HFF-Myc (cell line): ENCODE results near the gene PARK7.
A peak's percentile ranks its signal among the peaks of the same experiment; 100 is the strongest.

ENCODE experiments used
- DNase-seq: peaks from one replicate; pipeline ENCODE4 v3.0.0-alpha.2; 2011; ENCODE audit warnings: low read depth; ENCODE audit errors: extremely low read depth
- H3K4me3 ChIP-seq: replicated peaks from 2 replicates; pipeline ENCODE4 v1.5.1; 2011; ENCODE audit warnings: low read depth, mild to moderate bottlenecking, control low read depth, low read length
- TF ChIP-seq, protein P1 (sequence below): IDR thresholded peaks from 2 replicates; pipeline ENCODE4 v1.5.1; 2012; ENCODE audit warnings: mild to moderate bottlenecking, low read depth, low read length, control low read depth; ENCODE audit errors: missing control alignments

PARK7 gene

DNA sequence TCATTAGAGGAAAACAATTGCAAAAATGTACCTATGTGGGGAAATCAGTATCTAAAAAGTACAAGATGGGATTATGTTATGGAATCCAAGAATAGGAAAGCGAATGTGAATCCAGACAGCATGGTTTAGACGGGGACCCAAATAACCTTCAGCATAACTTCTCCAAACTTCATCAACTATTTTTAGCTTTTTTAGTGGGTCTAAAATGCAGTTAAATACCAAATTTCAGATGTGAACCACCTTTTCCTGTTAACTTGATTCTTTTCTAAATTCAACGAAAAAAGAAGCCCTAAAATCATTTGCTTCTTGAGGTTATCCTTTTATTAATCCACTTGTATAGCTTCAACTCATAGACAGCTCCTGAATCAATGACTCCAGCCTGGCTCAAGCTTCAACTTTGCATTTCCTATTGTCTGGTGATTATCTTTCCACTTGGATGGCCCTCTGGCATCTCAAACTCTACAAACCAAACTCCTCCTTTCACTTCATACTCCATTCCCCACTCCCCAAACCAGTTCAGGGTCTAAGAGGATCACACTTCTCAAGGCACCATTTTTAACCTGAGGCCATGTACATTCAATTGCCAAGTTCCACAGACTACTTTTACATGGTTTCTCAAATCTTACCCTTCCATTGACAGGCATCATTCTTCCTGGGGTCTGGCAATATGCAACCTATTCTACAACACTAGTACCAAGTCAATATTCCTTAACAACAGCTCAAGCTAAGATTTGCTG lies 57.1 kb downstream of the PARK7 start:
- no peak for DNase-seq

GRCh38 chr1:8019229-8019620 lies 57.7 kb downstream of the PARK7 start:
- TF ChIP-seq, protein P1, sequence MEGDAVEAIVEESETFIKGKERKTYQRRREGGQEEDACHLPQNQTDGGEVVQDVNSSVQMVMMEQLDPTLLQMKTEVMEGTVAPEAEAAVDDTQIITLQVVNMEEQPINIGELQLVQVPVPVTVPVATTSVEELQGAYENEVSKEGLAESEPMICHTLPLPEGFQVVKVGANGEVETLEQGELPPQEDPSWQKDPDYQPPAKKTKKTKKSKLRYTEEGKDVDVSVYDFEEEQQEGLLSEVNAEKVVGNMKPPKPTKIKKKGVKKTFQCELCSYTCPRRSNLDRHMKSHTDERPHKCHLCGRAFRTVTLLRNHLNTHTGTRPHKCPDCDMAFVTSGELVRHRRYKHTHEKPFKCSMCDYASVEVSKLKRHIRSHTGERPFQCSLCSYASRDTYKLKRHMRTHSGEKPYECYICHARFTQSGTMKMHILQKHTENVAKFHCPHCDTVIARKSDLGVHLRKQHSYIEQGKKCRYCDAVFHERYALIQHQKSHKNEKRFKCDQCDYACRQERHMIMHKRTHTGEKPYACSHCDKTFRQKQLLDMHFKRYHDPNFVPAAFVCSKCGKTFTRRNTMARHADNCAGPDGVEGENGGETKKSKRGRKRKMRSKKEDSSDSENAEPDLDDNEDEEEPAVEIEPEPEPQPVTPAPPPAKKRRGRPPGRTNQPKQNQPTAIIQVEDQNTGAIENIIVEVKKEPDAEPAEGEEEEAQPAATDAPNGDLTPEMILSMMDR = no peak
- no peak overlapping the region for H3K4me3 ChIP-seq
- DNase-seq = no peak

More for the DNA sequence above, 57.1 kb downstream of the PARK7 start:
- TF ChIP-seq, protein P1 = no peak
- H3K4me3 ChIP-seq = no peak overlapping the region

DNA sequence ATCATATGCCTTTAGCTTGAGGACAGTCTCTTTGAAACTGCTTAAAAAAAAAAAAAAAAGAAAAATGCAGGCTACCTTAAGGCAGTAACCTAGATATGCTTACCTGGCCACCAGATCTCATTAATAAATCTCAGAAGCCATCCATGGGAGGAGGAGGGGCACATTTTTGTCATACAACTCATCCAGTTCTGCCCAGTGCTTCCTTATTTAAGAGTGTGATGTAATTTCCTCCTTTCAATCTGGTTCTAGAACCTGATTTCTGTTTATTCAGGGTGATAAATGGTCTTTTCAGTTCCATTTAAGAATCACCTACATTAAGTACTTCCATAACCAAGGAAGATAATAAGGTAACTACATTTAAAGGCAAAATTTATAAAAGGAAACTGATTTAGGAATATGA lies 58.5 kb downstream of the PARK7 start:
- H3K4me3 ChIP-seq = no peak overlapping the region
- no peak for DNase-seq
- TF ChIP-seq, protein P1 = no peak

GRCh38 chr1:8021676-8022266 lies 60.3 kb downstream of the PARK7 start:
- H3K4me3 ChIP-seq = 0 out of 2 replicates have a peak overlapping the region, but pooled peaks have one; percentile 84
- TF ChIP-seq, protein P1 = no peak
- no peak for DNase-seq

- TF ChIP-seq, protein P1 = no peak
- DNase-seq = no peak
- H3K4me3 ChIP-seq = peak overlapping the region; percentile 84
Observed at GRCh38 chr1:8022395-8023286, 61.1 kb downstream of the PARK7 start.

- peak overlapping the region; percentile 84 for H3K4me3 ChIP-seq
- DNase-seq = no peak
- TF ChIP-seq, protein P1 = no peak
Observed at GRCh38 chr1:8023287-8023994, 61.9 kb downstream of the PARK7 start.
